GM21576 (cell line): ENCODE data around the gene ROCK1.

Source experiments
- ATAC-seq: cut with Tn5 transposase; IDR thresholded peaks from one replicate; pipeline ENCODE4 v1.9.1; 2021; ENCODE audit warnings: mild to moderate bottlenecking, moderate library complexity; ENCODE audit not compliant: unreplicated experiment

The ROCK1 gene

GRCh38 chr18:21109936-21110712 is 1.5 kb downstream of the ROCK1 start:
- ATAC-seq: no peak

- ATAC-seq: no peak
These were observed 5.7 kb downstream of the ROCK1 start for GRCh38 chr18:21105936-21106335.

- ATAC-seq: no peak
These were observed 10.4 kb downstream of the ROCK1 start for GRCh38 chr18:21101172-21101571.

GRCh38 chr18:21100678-21101077 is 10.9 kb downstream of the ROCK1 start:
- ATAC-seq: no peak

GRCh38 chr18:21100146-21100545 is 11.5 kb downstream of the ROCK1 start:
- no peak for ATAC-seq

- ATAC-seq: peak; percentile 84
These were observed 12.2 kb downstream of the ROCK1 start for GRCh38 chr18:21099442-21099841.

- ATAC-seq: no peak
These were observed 14.9 kb downstream of the ROCK1 start for GRCh38 chr18:21096760-21097159.

- no peak for ATAC-seq
These were observed 18.5 kb downstream of the ROCK1 start for GRCh38 chr18:21093133-21093532.

- no peak for ATAC-seq
These were observed 20.9 kb downstream of the ROCK1 start for GRCh38 chr18:21090680-21091079.

- no peak for ATAC-seq
These were observed 25.9 kb downstream of the ROCK1 start for GRCh38 chr18:21085579-21086166.

GRCh38 chr18:21084511-21085078 is 27.0 kb downstream of the ROCK1 start:
- ATAC-seq: no peak

GRCh38 chr18:21083017-21083416 is 28.6 kb downstream of the ROCK1 start:
- no peak for ATAC-seq

- ATAC-seq: no peak
These were observed 30.2 kb downstream of the ROCK1 start for GRCh38 chr18:21081426-21081825.

- ATAC-seq: no peak
These were observed 31.0 kb downstream of the ROCK1 start for GRCh38 chr18:21080576-21080975.

- ATAC-seq: no peak
These were observed 37.0 kb downstream of the ROCK1 start for GRCh38 chr18:21074336-21075323.

GRCh38 chr18:21073180-21073579 is 38.4 kb downstream of the ROCK1 start:
- ATAC-seq: no peak

GRCh38 chr18:21071071-21071470 is 40.5 kb downstream of the ROCK1 start:
- ATAC-seq: no peak

GRCh38 chr18:21069468-21069867 is 42.1 kb downstream of the ROCK1 start:
- ATAC-seq: no peak

GRCh38 chr18:21064347-21064746 is 47.3 kb downstream of the ROCK1 start:
- no peak for ATAC-seq

- ATAC-seq: no peak
These were observed 48.6 kb downstream of the ROCK1 start for GRCh38 chr18:21063011-21063410.

GRCh38 chr18:21057112-21057511 is 54.5 kb downstream of the ROCK1 start:
- ATAC-seq: no peak
